ENCODE results near the gene HMGXB3. TPM values are rescaled to one million over a fixed set of nuclear protein-coding genes. Genes with fewer than 3 reads are reported as not detected.
A peak's percentile ranks its signal among the peaks of the same experiment; 100 is the strongest.

HMGXB3 gene
- total RNA-seq, 2 experiments from 2014 or later: 27.4 to 29.3 TPM

GRCh38 chr5:149993471-149993870, 7.1 kb upstream of the HMGXB3 start:
- no peak for TF ChIP-seq CTCF (IDR thresholded peaks at IDR 0.05)
- intact Hi-C loops (cut with DNase I, micrococcal nuclease): loop anchor here in 1 of 2 experiments (5.0 to 10.0 kb wide), 3 partner anchors 141 to 1609 kb away; partner anchors contain the start of genes FBXO38 and TCOF1
- H3K4me1 Mint-ChIP-seq (ENCODE audit: low read depth): peaks cover under 1% of the 10 kb centered on the region
- H3K9me3 ChIP-seq (ENCODE audit: control insufficient read depth in 1 of 2, insufficient read depth in 1 of 2, low read length in 2 of 2): no peaks in the 10 kb centered on the region
- H3K27me3 Mint-ChIP-seq: no peaks in the 10 kb centered on the region
- no peaks in the 10 kb centered on the region for H3K9me3 Mint-ChIP-seq
- peaks cover 12% of the 10 kb centered on the region for H3K36me3 Mint-ChIP-seq (ENCODE audit: low read depth)
- POLR2A ChIA-PET: no interaction called here
- no peak overlapping the region for H3K27ac Mint-ChIP-seq
- CTCF ChIA-PET: interaction anchor here (1.7 kb wide), 1 partner anchor 159 kb away, joined by 7 read pairs; no protein-coding TSS in a partner anchor
- no peak overlapping the region for H3K4me3 Mint-ChIP-seq
- no peak overlapping the region for H3K4me3 ChIP-seq (ENCODE audit: low read length)
- no peaks in the 10 kb centered on the region for H3K27me3 ChIP-seq (ENCODE audit: control insufficient read depth in 1 of 2, insufficient read depth in 2 of 2, low read length in 2 of 2)
- H3K27ac ChIP-seq (ENCODE audit: low read depth in 1 of 2, low read length in 2 of 2): no peak overlapping the region
- no peaks in the 10 kb centered on the region for H3K4me1 ChIP-seq (ENCODE audit: insufficient read depth, low read length)
- no peaks in the 10 kb centered on the region for H3K36me3 ChIP-seq (ENCODE audit: insufficient read depth, low read length)
- no peak for DNase-seq
- ATAC-seq (ENCODE audit: poor library complexity): no peak

GRCh38 chr5:149995385-149996204, 4.9 kb upstream of the HMGXB3 start:
- Histone ChIP-seq H3K36me3 (ENCODE audit: insufficient read depth, low read length) (no peaks in the 10 kb centered on the region), H3K27ac (ENCODE audit: low read depth in 1 of 2, low read length in 2 of 2) (no peak overlapping the region), H3K27me3 (ENCODE audit: control insufficient read depth in 1 of 2, insufficient read depth in 2 of 2, low read length in 2 of 2) (no peaks in the 10 kb centered on the region), H3K4me1 (ENCODE audit: insufficient read depth, low read length) (peaks cover 12% of the 10 kb centered on the region), H3K9me3 (ENCODE audit: control insufficient read depth in 1 of 2, insufficient read depth in 1 of 2, low read length in 2 of 2) (no peaks in the 10 kb centered on the region), H3K4me3 (ENCODE audit: low read length) (no peak overlapping the region)
- ChIA-PET POLR2A (no interaction called here), CTCF (interaction anchor here (1.3 to 1.6 kb wide), 2 partner anchors 36 to 161 kb away, joined by 5 to 8 read pairs; no protein-coding TSS in a partner anchor)
- Mint-ChIP-seq H3K4me3 (no peak overlapping the region), H3K4me1 (ENCODE audit: low read depth) (peaks cover 18% of the 10 kb centered on the region), H3K27me3 (no peaks in the 10 kb centered on the region), H3K36me3 (ENCODE audit: low read depth) (peaks cover 17% of the 10 kb centered on the region), H3K9me3 (no peaks in the 10 kb centered on the region), H3K27ac (no peak overlapping the region)
- DNase-seq (no peak), ATAC-seq (ENCODE audit: poor library complexity) (no peak)
- intact Hi-C loops (cut with DNase I, micrococcal nuclease): loop anchor here in 1 of 2 experiments (5.0 to 10.0 kb wide), 3 partner anchors 359 to 1611 kb away; partner anchors contain the start of genes FBXO38 and TCOF1
- TF ChIP-seq CTCF (IDR thresholded peaks at IDR 0.05): no peak

GRCh38 chr5:149996205-149996890, 4.2 kb upstream of the HMGXB3 start:
- Histone ChIP-seq H3K27me3 (ENCODE audit: control insufficient read depth in 1 of 2, insufficient read depth in 2 of 2, low read length in 2 of 2) (no peaks in the 10 kb centered on the region), H3K36me3 (ENCODE audit: insufficient read depth, low read length) (no peaks in the 10 kb centered on the region), H3K4me3 (ENCODE audit: low read length) (no peak overlapping the region), H3K27ac (ENCODE audit: low read depth in 1 of 2, low read length in 2 of 2) (no peak overlapping the region), H3K9me3 (ENCODE audit: control insufficient read depth in 1 of 2, insufficient read depth in 1 of 2, low read length in 2 of 2) (no peaks in the 10 kb centered on the region), H3K4me1 (ENCODE audit: insufficient read depth, low read length) (peaks cover 17% of the 10 kb centered on the region)
- peak overlapping the region; percentile 12 for H3K27ac Mint-ChIP-seq
- ChIA-PET CTCF (interaction anchor here (1.1 to 1.6 kb wide), 3 partner anchors 34 to 162 kb away, joined by 3 to 8 read pairs (median 5); no protein-coding TSS in a partner anchor), POLR2A (no interaction called here)
- H3K4me1 Mint-ChIP-seq (ENCODE audit: low read depth): peaks cover 18% of the 10 kb centered on the region
- ATAC-seq (ENCODE audit: poor library complexity) (no peak), DNase-seq (no peak)
- H3K9me3 Mint-ChIP-seq: no peaks in the 10 kb centered on the region
- peaks cover 17% of the 10 kb centered on the region for H3K36me3 Mint-ChIP-seq (ENCODE audit: low read depth)
- TF ChIP-seq CTCF (IDR thresholded peaks at IDR 0.05): no peak
- H3K4me3 Mint-ChIP-seq: no peak overlapping the region
- intact Hi-C loops (cut with DNase I, micrococcal nuclease): loop anchor here in 1 of 2 experiments (5.0 to 10.0 kb wide), 3 partner anchors 358 to 1612 kb away; partner anchors contain the start of genes FBXO38 and TCOF1
- H3K27me3 Mint-ChIP-seq: no peaks in the 10 kb centered on the region

All from CD4-positive, alpha-beta T cell (primary cell).